Measurements from ENCODE around the gene PIAS4.

The PIAS4 gene

GRCh38 chr19:4037301-4037949, 29.9 kb downstream of the PIAS4 start:
- DNase-seq (ENCODE audit: low spot score): no peak
- in situ Hi-C loops (cut with MboI; ENCODE audit: low sequenced_read_pairs, unreplicated experiment): no loop called here
- TF ChIP-seq CTCF (IDR thresholded peaks at IDR 0.05; ENCODE audit: borderline replicate concordance, control extremely low read depth, extremely low read depth, insufficient read depth, missing control alignments): no peak

- no peak for DNase-seq (ENCODE audit: low spot score)
- TF ChIP-seq CTCF (IDR thresholded peaks at IDR 0.05; ENCODE audit: borderline replicate concordance, control extremely low read depth, extremely low read depth, insufficient read depth, missing control alignments): no peak
- in situ Hi-C loops (cut with MboI; ENCODE audit: low sequenced_read_pairs, unreplicated experiment): no loop called here
Observed at GRCh38 chr19:4038057-4038456, 30.5 kb downstream of the PIAS4 start.

GRCh38 chr19:4038661-4039423, 31.3 kb downstream of the PIAS4 start:
- no peak for TF ChIP-seq CTCF (IDR thresholded peaks at IDR 0.05; ENCODE audit: borderline replicate concordance, control extremely low read depth, extremely low read depth, insufficient read depth, missing control alignments)
- in situ Hi-C loops (cut with MboI; ENCODE audit: low sequenced_read_pairs, unreplicated experiment): no loop called here
- DNase-seq (ENCODE audit: low spot score): no peak

GRCh38 chr19:4042064-4042730, 34.7 kb downstream of the PIAS4 start:
- in situ Hi-C loops (cut with MboI; ENCODE audit: low sequenced_read_pairs, unreplicated experiment): no loop called here
- TF ChIP-seq CTCF (IDR thresholded peaks at IDR 0.05; ENCODE audit: borderline replicate concordance, control extremely low read depth, extremely low read depth, insufficient read depth, missing control alignments): no peak
- DNase-seq (ENCODE audit: low spot score): no peak

- in situ Hi-C loops (cut with MboI; ENCODE audit: low sequenced_read_pairs, unreplicated experiment): no loop called here
- no peak for DNase-seq (ENCODE audit: low spot score)
- TF ChIP-seq CTCF (IDR thresholded peaks at IDR 0.05; ENCODE audit: borderline replicate concordance, control extremely low read depth, extremely low read depth, insufficient read depth, missing control alignments): no peak
Observed at GRCh38 chr19:4042731-4043082, 35.2 kb downstream of the PIAS4 start.

- in situ Hi-C loops (cut with MboI; ENCODE audit: low sequenced_read_pairs, unreplicated experiment): no loop called here
Observed at GRCh38 chr19:4043401-4043800, 35.9 kb downstream of the PIAS4 start.

More at GRCh38 chr19:4043401-4043800, 35.9 kb downstream of the PIAS4 start:
- no peak for TF ChIP-seq CTCF (IDR thresholded peaks at IDR 0.05; ENCODE audit: borderline replicate concordance, control extremely low read depth, extremely low read depth, insufficient read depth, missing control alignments)
- DNase-seq (ENCODE audit: low spot score): no peak

Measured in GM13976 (cell line).